Thyroid gland (tissue), 4 donors: ENCODE results near the gene EPO. TPM values are rescaled to one million over a fixed set of nuclear protein-coding genes. Genes with fewer than 3 reads are reported as not detected.
"Not testable (repeated sequence)": the region's sequence is repeated elsewhere in the genome, so short reads cannot be mapped to it uniquely, and the experiment has no call there.

Experiments used
- DNase-seq, 2 donors: peaks; one replicate each; pipeline ENCODE4 v3.0.0-alpha.2; 2019
- H3K27ac ChIP-seq, 3 donors: fragments of 200-600 bp; sonication (generic); 1 replicate in 2 of 3; 2 replicates in 1 of 3; pipeline ENCODE4 v1.5.1; 2016 to 2019; ENCODE audit warnings: mild to moderate bottlenecking in 1 of 3, moderate library complexity in 1 of 3
- H3K27me3 ChIP-seq: fragments of 200-600 bp; sonication (generic); one replicate; pipeline ENCODE4 v1.5.1; 2019
- H3K36me3 ChIP-seq, 2 donors: fragments of 200-600 bp; sonication (generic); one replicate each; pipeline ENCODE4 v1.5.1; 2016 to 2019
- H3K4me1 ChIP-seq, 2 donors: fragments of 200-600 bp; sonication (generic); one replicate each; pipeline ENCODE4 v1.5.1; 2017 to 2019
- H3K4me3 ChIP-seq, 3 donors: fragments of 200-600 bp; sonication (generic); replicated peaks in 1 of 3; 1 replicate in 2 of 3; 2 replicates in 1 of 3; pipeline ENCODE4 v1.5.1; 2016; ENCODE audit warnings: mild to moderate bottlenecking in 1 of 3
- H3K9me3 ChIP-seq: fragments of 200-600 bp; sonication (generic); one replicate; pipeline ENCODE4 v1.5.1; 2017
- POLR2A ChIP-seq, 2 donors: fragments of 450-650 bp; IDR thresholded peaks; one replicate each; pipeline ENCODE4 v1.6.1; 2017; ENCODE audit warnings: antibody characterized with exemption in 2 of 2, mild to moderate bottlenecking in 2 of 2, moderate library complexity in 1 of 2
- WGBS, 2 donors: methylation state at CpG; one replicate each; pipeline ENCODE4 v1.1.5; 2017; 5-methylcytosine and 5-hydroxymethylcytosine counted together
- intact Hi-C: fragments of 100-400 bp; cut with DNase I; formaldehyde crosslinking; loops from one replicate; pipeline ENCODE4 v1.15.1; 2023
- total RNA-seq, 4 donors: library from RNA; depleted of rRNA; stranded (reverse); fragments of >200 nt; gene quantifications; one replicate each; pipeline ENCODE4 v1.2.3, GENCODE V29; 2016
- TF ChIP-seq, protein P1 (sequence below), 6 experiments: fragments of 200-600 bp in 3 of 6; fragments of 450-650 bp in 3 of 6; sonication (generic) in 3 of 6; IDR thresholded peaks; one replicate each; pipeline ENCODE4 v1.5.1; 2016 to 2019; ENCODE audit warnings: antibody characterized with exemption in 6 of 6, mild to moderate bottlenecking in 2 of 6, inconsistent platforms in 1 of 6, moderate library complexity in 1 of 6

Gene EPO
- total RNA-seq, 4 donors from 2014 or later = not detected

DNA sequence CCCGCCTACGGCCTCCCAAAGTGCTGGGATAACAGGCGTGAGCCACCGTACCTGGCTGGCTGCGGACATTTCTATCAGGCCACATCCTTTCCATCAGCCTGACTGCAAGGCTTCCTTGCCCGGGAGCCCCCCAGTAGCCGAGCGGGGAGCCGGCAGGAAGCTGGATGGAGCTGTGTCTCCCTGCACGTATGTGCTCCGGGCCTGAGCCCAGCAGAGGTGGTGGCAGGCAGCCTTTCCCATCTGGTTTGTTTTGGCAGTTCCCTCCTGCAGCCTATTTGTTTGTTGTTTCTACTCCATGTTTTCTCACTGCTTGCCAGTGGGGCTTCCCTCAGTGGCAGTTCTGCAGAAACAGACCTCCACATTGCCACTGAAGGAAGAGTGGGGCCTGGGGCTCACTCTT lies 8.9 kb upstream of the EPO start:
- intact Hi-C loops = no loop called here
- Histone ChIP-seq H3K36me3 (no peaks in the 10 kb centered on the region), H3K4me1 (peaks cover 9 to 11% of the 10 kb centered on the region in 2 donors), H3K9me3 (no peaks in the 10 kb centered on the region), H3K27ac (no peak overlapping the region), H3K4me3 (no peak overlapping the region), H3K27me3 (no peaks in the 10 kb centered on the region)
- WGBS, 2 donors = 77 to 87% methylated on average over 8 to 11 of the region's 11 CpGs
- TF ChIP-seq POLR2A (IDR thresholded peaks at IDR 0.05) = no peak
- DNase-seq = no peak

DNA sequence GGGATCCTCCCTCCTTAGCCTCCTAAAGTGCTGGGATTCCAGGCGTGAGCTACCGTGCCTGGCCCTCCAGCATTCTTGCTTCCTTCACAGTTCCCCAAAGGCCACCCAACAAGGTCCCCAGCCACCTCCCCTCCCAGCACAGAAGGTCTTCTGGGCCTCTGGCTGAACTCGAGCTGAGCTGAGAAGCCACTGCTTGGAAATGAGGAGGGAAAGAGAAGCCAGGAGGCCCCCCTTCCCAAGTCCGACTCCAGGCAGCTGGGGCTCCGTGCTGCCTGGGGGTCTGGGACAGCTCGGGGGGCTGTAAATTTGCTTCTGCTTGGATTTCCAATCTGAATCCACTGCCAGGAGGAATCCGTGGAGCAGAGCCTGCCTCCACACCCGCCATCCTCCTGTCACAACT lies 5.5 kb upstream of the EPO start:
- intact Hi-C loops = no loop called here
- Histone ChIP-seq H3K9me3 (no peaks in the 10 kb centered on the region), H3K27ac (no peak overlapping the region), H3K4me3 (no peak overlapping the region), H3K36me3 (no peaks in the 10 kb centered on the region), H3K4me1 (no peaks in the 10 kb centered on the region), H3K27me3 (no peaks in the 10 kb centered on the region)
- TF ChIP-seq, protein P1, sequence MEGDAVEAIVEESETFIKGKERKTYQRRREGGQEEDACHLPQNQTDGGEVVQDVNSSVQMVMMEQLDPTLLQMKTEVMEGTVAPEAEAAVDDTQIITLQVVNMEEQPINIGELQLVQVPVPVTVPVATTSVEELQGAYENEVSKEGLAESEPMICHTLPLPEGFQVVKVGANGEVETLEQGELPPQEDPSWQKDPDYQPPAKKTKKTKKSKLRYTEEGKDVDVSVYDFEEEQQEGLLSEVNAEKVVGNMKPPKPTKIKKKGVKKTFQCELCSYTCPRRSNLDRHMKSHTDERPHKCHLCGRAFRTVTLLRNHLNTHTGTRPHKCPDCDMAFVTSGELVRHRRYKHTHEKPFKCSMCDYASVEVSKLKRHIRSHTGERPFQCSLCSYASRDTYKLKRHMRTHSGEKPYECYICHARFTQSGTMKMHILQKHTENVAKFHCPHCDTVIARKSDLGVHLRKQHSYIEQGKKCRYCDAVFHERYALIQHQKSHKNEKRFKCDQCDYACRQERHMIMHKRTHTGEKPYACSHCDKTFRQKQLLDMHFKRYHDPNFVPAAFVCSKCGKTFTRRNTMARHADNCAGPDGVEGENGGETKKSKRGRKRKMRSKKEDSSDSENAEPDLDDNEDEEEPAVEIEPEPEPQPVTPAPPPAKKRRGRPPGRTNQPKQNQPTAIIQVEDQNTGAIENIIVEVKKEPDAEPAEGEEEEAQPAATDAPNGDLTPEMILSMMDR (IDR thresholded peaks at IDR 0.05) = no peak
- TF ChIP-seq POLR2A (IDR thresholded peaks at IDR 0.05) = no peak
- WGBS, 2 donors = 68 to 71% methylated on average over 3 to 6 of the region's 8 CpGs
- no peak for DNase-seq

DNA sequence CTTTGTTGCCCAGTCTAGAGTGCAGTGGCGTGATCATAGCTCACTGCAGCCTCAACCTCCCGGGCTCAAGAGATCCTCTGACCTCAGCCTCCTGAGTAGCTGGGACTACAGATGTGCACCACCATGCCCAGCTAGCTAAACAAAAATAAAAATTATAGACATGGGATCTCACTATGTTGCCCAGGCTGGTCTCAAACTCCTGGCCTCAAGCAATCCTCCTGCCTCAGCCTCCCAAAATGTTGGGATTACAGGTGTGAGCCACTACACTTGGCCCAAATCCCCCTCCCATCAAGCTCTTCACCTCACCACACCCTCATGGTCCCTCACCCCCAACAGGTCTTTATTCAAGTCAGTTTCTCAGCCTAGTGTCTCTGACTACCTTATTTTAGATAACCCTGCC lies 3.2 kb upstream of the EPO start:
- H3K27ac ChIP-seq, intact Hi-C loops, H3K4me3 ChIP-seq, H3K36me3 ChIP-seq, DNase-seq, H3K9me3 ChIP-seq, H3K27me3 ChIP-seq: not testable (repeated sequence)
- WGBS, 2 donors = 92 to 97% methylated on average over 2 of the region's 2 CpGs
- peaks cover 0 to 11% of the 10 kb centered on the region in 2 donors for H3K4me1 ChIP-seq

DNA sequence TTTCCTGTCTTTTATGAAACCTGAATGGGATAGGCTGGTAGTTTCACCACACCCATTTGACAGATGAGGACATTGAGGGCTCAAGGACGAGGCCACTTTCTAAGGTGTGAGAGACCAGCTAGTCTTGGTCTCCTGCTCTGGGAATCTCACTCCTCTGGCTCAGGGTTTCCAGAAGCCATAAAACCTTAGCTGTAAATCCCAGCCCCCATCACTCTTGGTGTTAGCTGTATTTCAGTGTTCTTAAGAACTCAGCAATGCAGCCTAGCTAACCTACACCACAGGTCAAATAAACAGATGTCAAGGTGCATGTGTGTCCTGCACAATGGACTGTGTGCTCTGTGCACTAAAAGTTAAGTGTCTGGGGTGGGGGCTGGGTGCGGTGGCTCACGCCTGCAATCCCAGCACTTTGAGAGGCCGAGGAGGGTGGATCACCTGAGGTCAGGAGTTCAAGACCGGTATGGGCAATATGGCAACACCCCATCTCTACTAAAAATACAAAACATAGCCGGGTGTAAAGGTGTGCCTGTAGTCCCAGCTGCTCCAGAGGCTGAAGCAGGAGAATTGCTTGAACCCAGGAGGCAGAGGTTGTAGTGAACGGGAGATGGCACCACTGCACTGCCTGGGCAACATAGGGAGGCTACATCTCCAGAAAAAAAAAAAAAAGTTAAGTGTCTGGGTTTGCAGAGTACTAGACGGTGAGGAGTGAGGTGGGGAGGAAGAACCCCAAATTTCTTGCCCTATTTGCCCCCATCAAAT lies 567 bp upstream of the EPO start:
- Histone ChIP-seq H3K27me3 (peaks cover 8% of the 10 kb centered on the region), H3K4me1 (peaks cover 0 to 11% of the 10 kb centered on the region in 2 donors), H3K4me3 (no peak overlapping the region), H3K36me3 (no peaks in the 10 kb centered on the region), H3K9me3 (no peaks in the 10 kb centered on the region), H3K27ac (no peak overlapping the region)
- intact Hi-C loops = loop anchor here (10.0 kb wide), 1 partner anchor 255 kb away; the partner anchor contains the start of gene SPACDR
- TF ChIP-seq POLR2A (IDR thresholded peaks at IDR 0.05) = no peak
- TF ChIP-seq, protein P1 (IDR thresholded peaks at IDR 0.05) = no peak
- 37 to 39% methylated on average over 8 of the region's 8 CpGs for WGBS, 2 donors
- no peak for DNase-seq

DNA sequence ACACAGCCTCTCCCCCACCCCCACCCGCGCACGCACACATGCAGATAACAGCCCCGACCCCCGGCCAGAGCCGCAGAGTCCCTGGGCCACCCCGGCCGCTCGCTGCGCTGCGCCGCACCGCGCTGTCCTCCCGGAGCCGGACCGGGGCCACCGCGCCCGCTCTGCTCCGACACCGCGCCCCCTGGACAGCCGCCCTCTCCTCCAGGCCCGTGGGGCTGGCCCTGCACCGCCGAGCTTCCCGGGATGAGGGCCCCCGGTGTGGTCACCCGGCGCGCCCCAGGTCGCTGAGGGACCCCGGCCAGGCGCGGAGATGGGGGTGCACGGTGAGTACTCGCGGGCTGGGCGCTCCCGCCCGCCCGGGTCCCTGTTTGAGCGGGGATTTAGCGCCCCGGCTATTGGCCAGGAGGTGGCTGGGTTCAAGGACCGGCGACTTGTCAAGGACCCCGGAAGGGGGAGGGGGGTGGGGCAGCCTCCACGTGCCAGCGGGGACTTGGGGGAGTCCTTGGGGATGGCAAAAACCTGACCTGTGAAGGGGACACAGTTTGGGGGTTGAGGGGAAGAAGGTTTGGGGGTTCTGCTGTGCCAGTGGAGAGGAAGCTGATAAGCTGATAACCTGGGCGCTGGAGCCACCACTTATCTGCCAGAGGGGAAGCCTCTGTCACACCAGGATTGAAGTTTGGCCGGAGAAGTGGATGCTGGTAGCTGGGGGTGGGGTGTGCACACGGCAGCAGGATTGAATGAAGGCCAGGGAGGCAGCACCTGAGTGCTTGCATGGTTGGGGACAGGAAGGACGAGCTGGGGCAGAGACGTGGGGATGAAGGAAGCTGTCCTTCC lies 620 bp downstream of the EPO start:
- H3K9me3 ChIP-seq = no peaks in the 10 kb centered on the region
- no peak overlapping the region for H3K27ac ChIP-seq
- WGBS, 2 donors = 9 to 15% methylated on average over 7 to 18 of the region's 56 CpGs
- intact Hi-C loops = loop anchor here (10.0 kb wide), 1 partner anchor 256 kb away; the partner anchor contains the start of gene SPACDR
- peaks cover 3 to 15% of the 10 kb centered on the region in 2 donors for H3K4me1 ChIP-seq
- TF ChIP-seq, protein P1 (IDR thresholded peaks at IDR 0.05) = no peak
- TF ChIP-seq POLR2A (IDR thresholded peaks at IDR 0.05) = no peak
- no peaks in the 10 kb centered on the region for H3K36me3 ChIP-seq
- no peak for DNase-seq
- H3K4me3 ChIP-seq = no peak overlapping the region
- H3K27me3 ChIP-seq = peaks cover 8% of the 10 kb centered on the region

- H3K27ac ChIP-seq = no peak overlapping the region
- H3K36me3 ChIP-seq = no peaks in the 10 kb centered on the region
- no peak for TF ChIP-seq POLR2A (IDR thresholded peaks at IDR 0.05)
- TF ChIP-seq, protein P1 (IDR thresholded peaks at IDR 0.05) = no peak
- H3K4me3 ChIP-seq = no peak overlapping the region
- 76 to 92% methylated on average over 8 of the region's 8 CpGs for WGBS, 2 donors
- intact Hi-C loops = loop anchor here (10.0 kb wide), 1 partner anchor 257 kb away; the partner anchor contains the start of gene SPACDR
- no peaks in the 10 kb centered on the region for H3K9me3 ChIP-seq
- DNase-seq = no peak
- H3K4me1 ChIP-seq = peaks cover 3 to 15% of the 10 kb centered on the region in 2 donors
- peaks cover 8% of the 10 kb centered on the region for H3K27me3 ChIP-seq
These were observed 1.2 kb downstream of the EPO start for GRCh38 chr7:100721505-100721812.
